ENCODE results near the gene YOD1. TPM values are rescaled to one million over a fixed set of nuclear protein-coding genes. Genes with fewer than 3 reads are reported as not detected.

Gene YOD1
- total and polyA plus RNA-seq, 4 experiments from 2014 or later: 0.47 to 10.0 (median 5.1) TPM

- Histone ChIP-seq H3K27ac (ENCODE audit: low read depth, low read length) (no peak overlapping the region), H3K27me3 (ENCODE audit: insufficient read depth, low read length) (peaks cover 15% of the 10 kb centered on the region), H3K4me3 (ENCODE audit: low read length in 2 of 2) (no peak overlapping the region), H3K36me3 (ENCODE audit: insufficient read depth, low read length) (no peaks in the 10 kb centered on the region), H3K4me1 (ENCODE audit: insufficient read depth, low read length) (no peaks in the 10 kb centered on the region), H3K9me3 (ENCODE audit: control insufficient read depth in 1 of 2, low read length in 2 of 2) (no peaks in the 10 kb centered on the region)
- Mint-ChIP-seq H3K27me3 (peaks cover 34 to 50% of the 10 kb centered on the region in 2 donors), H3K4me1 (no peaks in the 10 kb centered on the region), H3K4me3 (no peak overlapping the region), H3K36me3 (no peaks in the 10 kb centered on the region), H3K27ac (no peak overlapping the region), H3K9me3 (no peaks in the 10 kb centered on the region)
- intact Hi-C loops (cut with micrococcal nuclease): no loop called here
- POLR2A ChIA-PET (ENCODE audit: partially characterized antibody): interaction anchor here (1.2 kb wide), 1 partner anchor 21 kb away, joined by 3 read pairs; the partner anchor contains the start of gene PFKFB2
- no peak for DNase-seq
- CTCF ChIA-PET (ENCODE audit: partially characterized antibody): interaction anchor here (0.7 to 1.2 kb wide), 5 partner anchors 18 to 544 kb away, joined by 3 read pairs; no protein-coding TSS in a partner anchor
Measured at GRCh38 chr1:207031632-207032264, 19.3 kb downstream of the YOD1 start.

- ChIA-PET CTCF (ENCODE audit: partially characterized antibody) (interaction anchor here (1.0 kb wide), 1 partner anchor 19 kb away, joined by 3 read pairs; no protein-coding TSS in a partner anchor), POLR2A (ENCODE audit: partially characterized antibody) (no interaction called here)
- no peaks in the 10 kb centered on the region for H3K4me1 Mint-ChIP-seq
- peaks cover 15% of the 10 kb centered on the region for H3K27me3 ChIP-seq (ENCODE audit: insufficient read depth, low read length)
- H3K9me3 Mint-ChIP-seq: no peaks in the 10 kb centered on the region
- H3K36me3 ChIP-seq (ENCODE audit: insufficient read depth, low read length): no peaks in the 10 kb centered on the region
- H3K27me3 Mint-ChIP-seq: peaks cover 38 to 54% of the 10 kb centered on the region in 2 donors
- H3K27ac ChIP-seq (ENCODE audit: low read depth, low read length): no peak overlapping the region
- no peak for DNase-seq
- H3K4me1 ChIP-seq (ENCODE audit: insufficient read depth, low read length): no peaks in the 10 kb centered on the region
- H3K9me3 ChIP-seq (ENCODE audit: control insufficient read depth in 1 of 2, low read length in 2 of 2): no peaks in the 10 kb centered on the region
- no peak overlapping the region for H3K4me3 Mint-ChIP-seq
- no peak overlapping the region for H3K4me3 ChIP-seq (ENCODE audit: low read length in 2 of 2)
- H3K36me3 Mint-ChIP-seq: no peaks in the 10 kb centered on the region
- H3K27ac Mint-ChIP-seq: no peak overlapping the region
- intact Hi-C loops (cut with micrococcal nuclease): no loop called here
Measured at GRCh38 chr1:207031016-207031415, 20.0 kb downstream of the YOD1 start.

- peaks cover 15% of the 10 kb centered on the region for H3K27me3 ChIP-seq (ENCODE audit: insufficient read depth, low read length)
- no peak overlapping the region for H3K27ac ChIP-seq (ENCODE audit: low read depth, low read length)
- peaks cover 39 to 56% of the 10 kb centered on the region in 2 donors for H3K27me3 Mint-ChIP-seq
- no peak for DNase-seq
- H3K36me3 Mint-ChIP-seq: no peaks in the 10 kb centered on the region
- no peaks in the 10 kb centered on the region for H3K9me3 Mint-ChIP-seq
- H3K4me1 ChIP-seq (ENCODE audit: insufficient read depth, low read length): no peaks in the 10 kb centered on the region
- no peak overlapping the region for H3K4me3 ChIP-seq (ENCODE audit: low read length in 2 of 2)
- no peak overlapping the region for H3K4me3 Mint-ChIP-seq
- ChIA-PET CTCF (ENCODE audit: partially characterized antibody) (no interaction called here), POLR2A (ENCODE audit: partially characterized antibody) (no interaction called here)
- no peaks in the 10 kb centered on the region for H3K4me1 Mint-ChIP-seq
- no peaks in the 10 kb centered on the region for H3K9me3 ChIP-seq (ENCODE audit: control insufficient read depth in 1 of 2, low read length in 2 of 2)
- no peak overlapping the region for H3K27ac Mint-ChIP-seq
- no peaks in the 10 kb centered on the region for H3K36me3 ChIP-seq (ENCODE audit: insufficient read depth, low read length)
- intact Hi-C loops (cut with micrococcal nuclease): no loop called here
Measured at GRCh38 chr1:207030522-207031009, 20.4 kb downstream of the YOD1 start.

GRCh38 chr1:207029701-207030521, 21.1 kb downstream of the YOD1 start:
- no peaks in the 10 kb centered on the region for H3K36me3 Mint-ChIP-seq
- H3K27me3 Mint-ChIP-seq: peaks cover 38 to 53% of the 10 kb centered on the region in 2 donors
- intact Hi-C loops (cut with micrococcal nuclease): no loop called here
- ChIA-PET POLR2A (ENCODE audit: partially characterized antibody) (no interaction called here), CTCF (ENCODE audit: partially characterized antibody) (interaction anchor here (1.0 to 1.7 kb wide), 2 partner anchors 17 to 26 kb away, joined by 3 to 4 read pairs; no protein-coding TSS in a partner anchor)
- no peaks in the 10 kb centered on the region for H3K9me3 ChIP-seq (ENCODE audit: control insufficient read depth in 1 of 2, low read length in 2 of 2)
- no peak overlapping the region for H3K27ac Mint-ChIP-seq
- H3K27ac ChIP-seq (ENCODE audit: low read depth, low read length): no peak overlapping the region
- no peak overlapping the region for H3K4me3 ChIP-seq (ENCODE audit: low read length in 2 of 2)
- peaks cover 15% of the 10 kb centered on the region for H3K27me3 ChIP-seq (ENCODE audit: insufficient read depth, low read length)
- H3K9me3 Mint-ChIP-seq: no peaks in the 10 kb centered on the region
- no peaks in the 10 kb centered on the region for H3K36me3 ChIP-seq (ENCODE audit: insufficient read depth, low read length)
- no peaks in the 10 kb centered on the region for H3K4me1 ChIP-seq (ENCODE audit: insufficient read depth, low read length)
- no peak overlapping the region for H3K4me3 Mint-ChIP-seq
- DNase-seq: no peak
- no peaks in the 10 kb centered on the region for H3K4me1 Mint-ChIP-seq

GRCh38 chr1:207028884-207029650, 21.9 kb downstream of the YOD1 start:
- Histone ChIP-seq H3K27ac (ENCODE audit: low read depth, low read length) (no peak overlapping the region), H3K27me3 (ENCODE audit: insufficient read depth, low read length) (peaks cover 15% of the 10 kb centered on the region), H3K4me1 (ENCODE audit: insufficient read depth, low read length) (no peaks in the 10 kb centered on the region), H3K9me3 (ENCODE audit: control insufficient read depth in 1 of 2, low read length in 2 of 2) (no peaks in the 10 kb centered on the region), H3K36me3 (ENCODE audit: insufficient read depth, low read length) (no peaks in the 10 kb centered on the region), H3K4me3 (ENCODE audit: low read length in 2 of 2) (no peak overlapping the region)
- no peaks in the 10 kb centered on the region for H3K9me3 Mint-ChIP-seq
- H3K36me3 Mint-ChIP-seq: no peaks in the 10 kb centered on the region
- intact Hi-C loops (cut with micrococcal nuclease): no loop called here
- H3K27me3 Mint-ChIP-seq: peaks cover 42 to 54% of the 10 kb centered on the region in 2 donors
- POLR2A ChIA-PET (ENCODE audit: partially characterized antibody): no interaction called here
- CTCF ChIA-PET (ENCODE audit: partially characterized antibody): interaction anchor here (1.0 to 1.7 kb wide), 2 partner anchors 17 to 25 kb away, joined by 3 to 4 read pairs; no protein-coding TSS in a partner anchor
- no peak overlapping the region for H3K27ac Mint-ChIP-seq
- H3K4me1 Mint-ChIP-seq: no peaks in the 10 kb centered on the region
- DNase-seq: no peak
- no peak overlapping the region for H3K4me3 Mint-ChIP-seq

GRCh38 chr1:207027921-207028320, 23.1 kb downstream of the YOD1 start:
- no peak overlapping the region for H3K27ac Mint-ChIP-seq
- H3K27me3 ChIP-seq (ENCODE audit: insufficient read depth, low read length): peaks cover 9% of the 10 kb centered on the region
- H3K4me3 ChIP-seq (ENCODE audit: low read length in 2 of 2): no peak overlapping the region
- no peaks in the 10 kb centered on the region for H3K4me1 Mint-ChIP-seq
- no peak overlapping the region for H3K27ac ChIP-seq (ENCODE audit: low read depth, low read length)
- H3K36me3 ChIP-seq (ENCODE audit: insufficient read depth, low read length): no peaks in the 10 kb centered on the region
- ChIA-PET POLR2A (ENCODE audit: partially characterized antibody) (no interaction called here), CTCF (ENCODE audit: partially characterized antibody) (interaction anchor here (1.7 kb wide), 1 partner anchor 24 kb away, joined by 4 read pairs; no protein-coding TSS in a partner anchor)
- H3K36me3 Mint-ChIP-seq: no peaks in the 10 kb centered on the region
- H3K9me3 ChIP-seq (ENCODE audit: control insufficient read depth in 1 of 2, low read length in 2 of 2): no peaks in the 10 kb centered on the region
- peaks cover 42 to 57% of the 10 kb centered on the region in 2 donors for H3K27me3 Mint-ChIP-seq
- no peaks in the 10 kb centered on the region for H3K4me1 ChIP-seq (ENCODE audit: insufficient read depth, low read length)
- H3K4me3 Mint-ChIP-seq: no peak overlapping the region
- no peaks in the 10 kb centered on the region for H3K9me3 Mint-ChIP-seq
- intact Hi-C loops (cut with micrococcal nuclease): no loop called here
- DNase-seq: no peak
